ENCODE results near the gene METTL3.

Gene METTL3

GRCh38 chr14:21476523-21476924 lies 34.6 kb downstream of the METTL3 start:
- DNase-seq, result peak in 1 of 2 experiments; percentile 76

- no peak for DNase-seq
These were observed 35.2 kb downstream of the METTL3 start for GRCh38 chr14:21475767-21476522.

GRCh38 chr14:21467616-21468015 lies 43.5 kb downstream of the METTL3 start:
- DNase-seq, result no peak

GRCh38 chr14:21455912-21456667 lies 55.0 kb downstream of the METTL3 start, which contains the start of gene CHD8:
CHD8 (minus strand) TSS chr14:21456123; CDS start chr14:21431643, 24,480 bp downstream.
- DNase-seq, result peak; percentile 99 to 100

GRCh38 chr14:21455592-21455911 lies 55.6 kb downstream of the METTL3 start:
- DNase-seq, result no peak

- DNase-seq, result no peak
These were observed 56.1 kb downstream of the METTL3 start for GRCh38 chr14:21454843-21455544.

- DNase-seq, result no peak
These were observed 61.3 kb downstream of the METTL3 start for GRCh38 chr14:21449899-21450216.
